Activated CD8-positive, alpha-beta memory T cell treated with anti-CD3 and anti-CD28 coated beads, Interleukin-2, amount 10 ng/mL, durations not matched to agents 7 days and 5 days (primary cell): ENCODE data around the gene EPSTI1. TPM values are rescaled to one million over a fixed set of nuclear protein-coding genes. Genes with fewer than 3 reads are reported as not detected.
"Not testable (repeated sequence)": the region's sequence is repeated elsewhere in the genome, so short reads cannot be mapped to it uniquely, and the experiment has no call there.

Experiments used
- ATAC-seq: fragments of 150-1000 bp; cut with Tn5 transposase; one replicate; pipeline ENCODE4 v1.10.0; 2021; ENCODE audit warnings: moderate library complexity
- CTCF ChIA-PET: fragments of 350-600 bp; sonication (Branson Sonifier 250); formaldehyde crosslinking; loops from one replicate; lab custom pipeline; 2021; ENCODE audit warnings: antibody characterized with exemption; lab: Charles Lee
- DNase-seq: peaks from one replicate; pipeline ENCODE4 v3.0.0-alpha.2; 2020
- H3K27ac Mint-ChIP-seq: one replicate; pipeline ENCODE4 v1.8.0; 2021; ENCODE audit warnings: mild to moderate bottlenecking, mixed read lengths
- H3K27me3 Mint-ChIP-seq: one replicate; pipeline ENCODE4 v1.8.0; 2021; ENCODE audit warnings: mixed read lengths
- H3K36me3 Mint-ChIP-seq: one replicate; pipeline ENCODE4 v1.8.0; 2021; ENCODE audit warnings: mild to moderate bottlenecking, mixed read lengths
- H3K4me1 Mint-ChIP-seq: one replicate; pipeline ENCODE4 v1.8.0; 2021; ENCODE audit warnings: mixed read lengths
- H3K4me3 Mint-ChIP-seq: one replicate; pipeline ENCODE4 v1.8.0; 2021; ENCODE audit warnings: mild to moderate bottlenecking, moderate library complexity, mixed read lengths
- H3K9me3 Mint-ChIP-seq: one replicate; pipeline ENCODE4 v1.8.0; 2022; ENCODE audit warnings: low read depth, mixed read lengths
- total RNA-seq, 2 experiments: library from RNA; stranded (reverse); gene quantifications; one replicate each; pipeline ENCODE4 v1.2.3, GENCODE V29; 2021

Gene EPSTI1
- total RNA-seq, 2 experiments from 2014 or later: 71.3 to 150 TPM

GRCh38 chr13:42999491-42999890 is 7.5 kb upstream of the EPSTI1 start:
- no peaks in the 10 kb centered on the region for H3K27me3 Mint-ChIP-seq
- CTCF ChIA-PET: interaction anchor here (1.8 kb wide), 1 partner anchor 23 kb away, joined by 4 read pairs; no protein-coding TSS in a partner anchor

GRCh38 chr13:42997381-42997780 is 5.3 kb upstream of the EPSTI1 start:
- Mint-ChIP-seq H3K36me3 (peaks cover 7% of the 10 kb centered on the region), H3K4me1 (peaks cover 42% of the 10 kb centered on the region), H3K4me3 (no peak overlapping the region), H3K27me3 (no peaks in the 10 kb centered on the region), H3K9me3 (no peaks in the 10 kb centered on the region), H3K27ac (no peak overlapping the region)
- DNase-seq (no peak), ATAC-seq (no peak)
- CTCF ChIA-PET: interaction anchor here (1.1 kb wide), 1 partner anchor 86 kb away, joined by 3 read pairs; no protein-coding TSS in a partner anchor

More at GRCh38 chr13:42999491-42999890, 7.5 kb upstream of the EPSTI1 start:
- ATAC-seq: no peak
- no peaks in the 10 kb centered on the region for H3K9me3 Mint-ChIP-seq
- DNase-seq: no peak
- H3K4me3 Mint-ChIP-seq: no peak overlapping the region
- H3K27ac Mint-ChIP-seq: no peak overlapping the region
- peaks cover 5% of the 10 kb centered on the region for H3K36me3 Mint-ChIP-seq
- H3K4me1 Mint-ChIP-seq: peaks cover 29% of the 10 kb centered on the region

GRCh38 chr13:42996584-42996983 is 4.5 kb upstream of the EPSTI1 start:
- H3K4me3 Mint-ChIP-seq: no peak overlapping the region
- no peak overlapping the region for H3K27ac Mint-ChIP-seq
- peaks cover 5% of the 10 kb centered on the region for H3K36me3 Mint-ChIP-seq
- peak; percentile 9 for ATAC-seq
- CTCF ChIA-PET: interaction anchor here (0.8 kb wide), 2 partner anchors 26 to 28 kb away, joined by 3 read pairs; no protein-coding TSS in a partner anchor
- H3K9me3 Mint-ChIP-seq: no peaks in the 10 kb centered on the region
- H3K4me1 Mint-ChIP-seq: peaks cover 42% of the 10 kb centered on the region
- DNase-seq: no peak
- no peaks in the 10 kb centered on the region for H3K27me3 Mint-ChIP-seq

GRCh38 chr13:42994878-42995277 is 2.8 kb upstream of the EPSTI1 start:
- ATAC-seq (no peak), DNase-seq (no peak)
- H3K27ac Mint-ChIP-seq: no peak overlapping the region
- no peak overlapping the region for H3K4me3 Mint-ChIP-seq
- peaks cover 18% of the 10 kb centered on the region for H3K36me3 Mint-ChIP-seq
- H3K9me3 Mint-ChIP-seq: no peaks in the 10 kb centered on the region
- H3K4me1 Mint-ChIP-seq: peaks cover 50% of the 10 kb centered on the region
- no peaks in the 10 kb centered on the region for H3K27me3 Mint-ChIP-seq
- CTCF ChIA-PET: no interaction called here

GRCh38 chr13:42992764-42993122 is 702 bp upstream of the EPSTI1 start:
- H3K9me3 Mint-ChIP-seq: no peaks in the 10 kb centered on the region
- DNase-seq: peak; percentile 45
- ATAC-seq: no peak
- H3K36me3 Mint-ChIP-seq: peaks cover 25% of the 10 kb centered on the region
- peak overlapping the region; percentile 99 for H3K27ac Mint-ChIP-seq
- no peaks in the 10 kb centered on the region for H3K27me3 Mint-ChIP-seq
- H3K4me3 Mint-ChIP-seq: peak overlapping the region; percentile 97
- H3K4me1 Mint-ChIP-seq: peaks cover 56% of the 10 kb centered on the region
- CTCF ChIA-PET: interaction anchor here (1.4 to 3.2 kb wide), 6 partner anchors 21 to 94 kb away, joined by 3 to 15 read pairs (median 6); partner anchors contain the start of gene DNAJC15

- Mint-ChIP-seq H3K36me3 (peaks cover 36% of the 10 kb centered on the region), H3K4me3 (peak overlapping the region; percentile 97), H3K27ac (peak overlapping the region; percentile 99), H3K4me1 (peaks cover 53% of the 10 kb centered on the region)
- DNase-seq: peak; percentile 44
- H3K9me3 Mint-ChIP-seq, ATAC-seq, H3K27me3 Mint-ChIP-seq: not testable (repeated sequence)
- CTCF ChIA-PET: interaction anchor here (0.9 to 3.2 kb wide), 7 partner anchors 20 to 105 kb away, joined by 3 to 15 read pairs (median 6); partner anchors contain the start of gene DNAJC15
Measured at GRCh38 chr13:42991233-42991897, 676 bp downstream of the EPSTI1 start.

- H3K27me3 Mint-ChIP-seq: no peaks in the 10 kb centered on the region
- peaks cover 41% of the 10 kb centered on the region for H3K36me3 Mint-ChIP-seq
- peak overlapping the region; percentile 97 for H3K4me3 Mint-ChIP-seq
- ATAC-seq: peak; percentile 4
- peak overlapping the region; percentile 99 for H3K27ac Mint-ChIP-seq
- peaks cover 51% of the 10 kb centered on the region for H3K4me1 Mint-ChIP-seq
- CTCF ChIA-PET: interaction anchor here (0.8 to 3.2 kb wide), 7 partner anchors 19 to 106 kb away, joined by 3 to 15 read pairs (median 4); no protein-coding TSS in a partner anchor
- H3K9me3 Mint-ChIP-seq: no peaks in the 10 kb centered on the region
- DNase-seq: no peak
Measured at GRCh38 chr13:42990291-42991232, 1.5 kb downstream of the EPSTI1 start.

- ATAC-seq (no peak), DNase-seq (no peak)
- Mint-ChIP-seq H3K4me3 (no peak overlapping the region), H3K36me3 (peaks cover 72% of the 10 kb centered on the region), H3K9me3 (no peaks in the 10 kb centered on the region), H3K27ac (no peak overlapping the region), H3K27me3 (no peaks in the 10 kb centered on the region), H3K4me1 (peaks cover 63% of the 10 kb centered on the region)
- CTCF ChIA-PET: interaction anchor here (0.6 to 0.7 kb wide), 2 partner anchors 9 to 260 kb away, joined by 3 read pairs; no protein-coding TSS in a partner anchor
Measured at GRCh38 chr13:42986176-42986574, 5.9 kb downstream of the EPSTI1 start.

- CTCF ChIA-PET: no interaction called here
- Mint-ChIP-seq H3K4me3 (no peak overlapping the region), H3K9me3 (no peaks in the 10 kb centered on the region), H3K27me3 (no peaks in the 10 kb centered on the region), H3K27ac (no peak overlapping the region), H3K4me1 (peaks cover 65% of the 10 kb centered on the region), H3K36me3 (peaks cover 70% of the 10 kb centered on the region)
- DNase-seq (no peak), ATAC-seq (no peak)
Measured at GRCh38 chr13:42985312-42986175, 6.5 kb downstream of the EPSTI1 start.

- H3K4me3 Mint-ChIP-seq: no peak overlapping the region
- H3K27ac Mint-ChIP-seq: no peak overlapping the region
- peaks cover 71% of the 10 kb centered on the region for H3K36me3 Mint-ChIP-seq
- CTCF ChIA-PET: no interaction called here
- peaks cover 59% of the 10 kb centered on the region for H3K4me1 Mint-ChIP-seq
- H3K27me3 Mint-ChIP-seq: no peaks in the 10 kb centered on the region
- no peaks in the 10 kb centered on the region for H3K9me3 Mint-ChIP-seq
- no peak for ATAC-seq
- DNase-seq: no peak
Measured at GRCh38 chr13:42984691-42985090, 7.3 kb downstream of the EPSTI1 start.

- no peaks in the 10 kb centered on the region for H3K9me3 Mint-ChIP-seq
- ATAC-seq: no peak
- H3K4me3 Mint-ChIP-seq: no peak overlapping the region
- CTCF ChIA-PET: interaction anchor here (1.5 kb wide), 1 partner anchor 12 kb away, joined by 3 read pairs; no protein-coding TSS in a partner anchor
- H3K4me1 Mint-ChIP-seq: peaks cover 56% of the 10 kb centered on the region
- H3K36me3 Mint-ChIP-seq: peaks cover 71% of the 10 kb centered on the region
- H3K27ac Mint-ChIP-seq: no peak overlapping the region
- H3K27me3 Mint-ChIP-seq: no peaks in the 10 kb centered on the region
- DNase-seq: no peak
Measured at GRCh38 chr13:42984026-42984425, 8.0 kb downstream of the EPSTI1 start.

- CTCF ChIA-PET: no interaction called here
- DNase-seq (no peak), ATAC-seq (no peak)
- Mint-ChIP-seq H3K36me3 (peaks cover 77% of the 10 kb centered on the region), H3K4me1 (peaks cover 48% of the 10 kb centered on the region), H3K4me3 (no peak overlapping the region), H3K9me3 (no peaks in the 10 kb centered on the region), H3K27ac (no peak overlapping the region), H3K27me3 (no peaks in the 10 kb centered on the region)
Measured at GRCh38 chr13:42981853-42982252, 10.2 kb downstream of the EPSTI1 start.
